PC-3 (cell line): ENCODE measurements around the gene GRB10. TPM values are rescaled to one million over a fixed set of nuclear protein-coding genes. Genes with fewer than 3 reads are reported as not detected.
"Not testable (repeated sequence)": the region's sequence is repeated elsewhere in the genome, so short reads cannot be mapped to it uniquely, and the experiment has no call there.

Experiments used
- ATAC-seq: fragments of 200-7000 bp; cut with Tn5 transposase; 2 replicates; pipeline ENCODE4 v1.9.1; 2020; ENCODE audit warnings: mild to moderate bottlenecking, moderate library complexity
- BruUV-seq: library from RNA; stranded (reverse); fragments of 400-500 nt; replicated peaks from 2 replicates; lab custom pipeline; 2021; lab: Mats Ljungman, UMichigan
- CTCF ChIA-PET: fragments of 300-600 bp; sonication (Branson Sonifier 250); formaldehyde crosslinking; loops from one replicate; lab custom pipeline; 2022; ENCODE audit warnings: antibody characterized with exemption; lab: Charles Lee
- POLR2A ChIA-PET: fragments of 300-600 bp; sonication (Branson Sonifier 250); formaldehyde crosslinking; loops from one replicate; lab custom pipeline; 2022; ENCODE audit warnings: antibody characterized with exemption; ENCODE audit not compliant: unreplicated experiment; lab: Charles Lee
- DNase-seq: peaks from one replicate; pipeline ENCODE4 v3.0.0-alpha.2; 2015
- H2AFZ ChIP-seq: fragments of 300-600 bp; sonication (generic); 2 replicates; pipeline ENCODE4 v1.6.0; 2016; ENCODE audit warnings: antibody characterized with exemption, low read length
- H3F3A ChIP-seq: fragments of 300-600 bp; sonication (generic); one replicate; pipeline ENCODE4 v1.6.0; 2017; ENCODE audit warnings: antibody characterized with exemption, low read length, control low read depth, mild to moderate bottlenecking; ENCODE audit not compliant: unreplicated experiment
- H3K27ac ChIP-seq: fragments of 300-600 bp; sonication (generic); 2 replicates; pipeline ENCODE4 v1.5.1; 2016; ENCODE audit warnings: mild to moderate bottlenecking, low read length
- H3K27me3 ChIP-seq: fragments of 300-600 bp; sonication (generic); 2 replicates; pipeline ENCODE4 v1.6.1; 2016; ENCODE audit warnings: low read length, mixed read lengths
- H3K36me3 ChIP-seq: fragments of 300-600 bp; sonication (generic); 2 replicates; pipeline ENCODE4 v1.6.1; 2016; ENCODE audit warnings: low read depth, mixed run types, low read length, mixed read lengths
- H3K4me1 ChIP-seq: fragments of 300-600 bp; sonication (generic); 2 replicates; pipeline ENCODE4 v1.5.1; 2016; ENCODE audit warnings: low read length; ENCODE audit not compliant: insufficient read depth
- H3K4me2 ChIP-seq: fragments of 300-600 bp; sonication (generic); 2 replicates; pipeline ENCODE4 v1.6.0; 2016; ENCODE audit warnings: low read length
- H3K4me3 ChIP-seq: fragments of 300-600 bp; sonication (generic); 2 replicates; pipeline ENCODE4 v1.5.1; 2016; ENCODE audit warnings: mild to moderate bottlenecking, low read length, mixed read lengths
- H3K79me2 ChIP-seq: fragments of 300-600 bp; sonication (generic); 2 replicates; pipeline ENCODE4 v1.6.1; 2017; ENCODE audit warnings: low read length, mixed read lengths
- H3K9ac ChIP-seq: fragments of 300-600 bp; sonication (generic); 2 replicates; pipeline ENCODE4 v1.6.0; 2016; ENCODE audit warnings: mild to moderate bottlenecking, low read length
- H3K9me2 ChIP-seq: fragments of 300-600 bp; sonication (generic); replicated peaks from 2 replicates; pipeline ENCODE4 v1.6.1; 2016; ENCODE audit warnings: mixed run types, low read length, mixed read lengths
- H3K9me3 ChIP-seq: fragments of 300-600 bp; sonication (generic); 2 replicates; pipeline ENCODE4 v1.6.1; 2016; ENCODE audit warnings: low read length, mixed read lengths
- H4K20me1 ChIP-seq: fragments of 300-600 bp; sonication (generic); 2 replicates; pipeline ENCODE4 v1.6.1; 2016; ENCODE audit warnings: low read length, mixed read lengths
- EZH2 ChIP-seq: fragments of 300-600 bp; sonication (generic); IDR thresholded peaks from one replicate; pipeline ENCODE4 v1.6.1; 2017; ENCODE audit warnings: antibody characterized with exemption, mild to moderate bottlenecking, low read length; ENCODE audit not compliant: unreplicated experiment
- EZH2phosphoT487 ChIP-seq: fragments of 300-600 bp; sonication (generic); IDR thresholded peaks from 2 replicates; pipeline ENCODE4 v1.6.1; 2018; ENCODE audit warnings: mild to moderate bottlenecking, antibody characterized with exemption, low read length, borderline replicate concordance
- intact Hi-C: fragments of 100-400 bp; cut with micrococcal nuclease; formaldehyde crosslinking; loops from 2 replicates; pipeline ENCODE4 v1.9.0; 2023
- total RNA-seq: library from RNA; depleted of rRNA; stranded (reverse); fragments of >200 nt; gene quantifications from 2 replicates; pipeline ENCODE4 v1.2.3, GENCODE V29; 2014
- TF ChIP-seq, protein P1 (sequence below): fragments of 300-600 bp; sonication (generic); conservative IDR thresholded peaks from 2 replicates; pipeline ENCODE4 v1.5.1; 2017; ENCODE audit warnings: antibody characterized with exemption, low read depth, mild to moderate bottlenecking, low read length

The GRB10 gene
- total RNA-seq, 1 experiment from 2014 or later = 61.3 TPM

DNA sequence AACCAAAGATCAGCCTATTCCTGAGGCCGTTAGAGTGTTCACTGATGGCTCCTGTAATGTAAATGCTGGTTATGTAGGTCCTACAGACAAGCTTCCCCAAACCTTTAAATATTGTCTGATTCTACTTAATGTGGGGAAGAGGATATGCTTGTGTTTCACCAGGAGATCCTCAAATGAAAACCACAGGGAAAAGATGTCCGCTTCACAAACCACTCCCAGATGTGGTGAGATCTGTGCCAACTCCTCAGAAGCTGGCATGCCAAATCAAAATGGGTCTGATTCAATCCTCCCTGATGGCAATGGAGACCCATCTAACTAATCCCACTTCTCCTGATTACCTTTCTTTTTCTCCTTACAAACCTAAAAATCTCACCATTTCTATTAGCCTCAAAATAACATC, 202.0 kb downstream of the GRB10 start:
- intact Hi-C loops, H3K9ac ChIP-seq, H3K79me2 ChIP-seq, H3F3A ChIP-seq, H4K20me1 ChIP-seq, H3K27me3 ChIP-seq, H3K9me3 ChIP-seq, H3K4me1 ChIP-seq, H3K36me3 ChIP-seq, CTCF ChIA-PET, H3K9me2 ChIP-seq, H3K4me3 ChIP-seq, H3K27ac ChIP-seq, H2AFZ ChIP-seq, ATAC-seq, DNase-seq, BruUV-seq, POLR2A ChIA-PET, H3K4me2 ChIP-seq: not testable (repeated sequence)

DNA sequence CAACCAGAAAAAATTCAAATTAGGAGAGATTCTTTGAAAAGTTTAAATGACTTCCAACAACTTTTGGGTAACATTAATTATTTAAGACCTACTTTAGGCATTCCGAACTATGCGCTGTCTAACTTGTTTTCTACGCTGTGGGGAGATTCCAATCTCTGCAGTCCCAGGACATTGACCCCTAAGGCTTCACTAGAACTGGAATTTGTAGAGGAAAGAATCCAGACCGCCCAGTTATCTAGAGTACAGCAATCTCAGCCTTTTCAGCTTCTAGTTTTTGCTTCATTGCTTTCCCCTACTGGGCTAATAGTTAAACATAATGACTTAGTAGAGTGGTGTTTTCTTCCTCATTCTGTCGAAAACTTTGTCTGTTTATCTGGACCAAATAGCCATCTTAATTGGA, 202.6 kb downstream of the GRB10 start:
- ATAC-seq (no peak), DNase-seq (no peak)
- no peaks in the 10 kb centered on the region for H3K9me2 ChIP-seq
- H2AFZ ChIP-seq = no peak overlapping the region
- no peaks in the 10 kb centered on the region for H3K4me1 ChIP-seq
- H3K9ac ChIP-seq = no peak overlapping the region
- H3K4me2 ChIP-seq = no peak overlapping the region
- no peaks in the 10 kb centered on the region for H3K79me2 ChIP-seq
- no peak overlapping the region for H3K4me3 ChIP-seq
- CTCF ChIA-PET = no interaction called here
- no peaks in the 10 kb centered on the region for H4K20me1 ChIP-seq
- POLR2A ChIA-PET = no interaction called here
- H3K36me3 ChIP-seq = no peaks in the 10 kb centered on the region
- no peak overlapping the region for H3K27ac ChIP-seq
- H3K9me3 ChIP-seq = 0 out of 2 replicates have a peak, but pooled peaks cover 5% of the 10 kb centered on the region
- TF ChIP-seq EZH2 (no peak), EZH2phosphoT487 (no peak)
- TF ChIP-seq, protein P1, sequence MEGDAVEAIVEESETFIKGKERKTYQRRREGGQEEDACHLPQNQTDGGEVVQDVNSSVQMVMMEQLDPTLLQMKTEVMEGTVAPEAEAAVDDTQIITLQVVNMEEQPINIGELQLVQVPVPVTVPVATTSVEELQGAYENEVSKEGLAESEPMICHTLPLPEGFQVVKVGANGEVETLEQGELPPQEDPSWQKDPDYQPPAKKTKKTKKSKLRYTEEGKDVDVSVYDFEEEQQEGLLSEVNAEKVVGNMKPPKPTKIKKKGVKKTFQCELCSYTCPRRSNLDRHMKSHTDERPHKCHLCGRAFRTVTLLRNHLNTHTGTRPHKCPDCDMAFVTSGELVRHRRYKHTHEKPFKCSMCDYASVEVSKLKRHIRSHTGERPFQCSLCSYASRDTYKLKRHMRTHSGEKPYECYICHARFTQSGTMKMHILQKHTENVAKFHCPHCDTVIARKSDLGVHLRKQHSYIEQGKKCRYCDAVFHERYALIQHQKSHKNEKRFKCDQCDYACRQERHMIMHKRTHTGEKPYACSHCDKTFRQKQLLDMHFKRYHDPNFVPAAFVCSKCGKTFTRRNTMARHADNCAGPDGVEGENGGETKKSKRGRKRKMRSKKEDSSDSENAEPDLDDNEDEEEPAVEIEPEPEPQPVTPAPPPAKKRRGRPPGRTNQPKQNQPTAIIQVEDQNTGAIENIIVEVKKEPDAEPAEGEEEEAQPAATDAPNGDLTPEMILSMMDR = no peak
- H3K27me3 ChIP-seq = 0 out of 2 replicates have a peak, but pooled peaks cover 5% of the 10 kb centered on the region
- intact Hi-C loops = no loop called here
- H3F3A ChIP-seq = no peaks in the 10 kb centered on the region
- no TSS peak for BruUV-seq

DNA sequence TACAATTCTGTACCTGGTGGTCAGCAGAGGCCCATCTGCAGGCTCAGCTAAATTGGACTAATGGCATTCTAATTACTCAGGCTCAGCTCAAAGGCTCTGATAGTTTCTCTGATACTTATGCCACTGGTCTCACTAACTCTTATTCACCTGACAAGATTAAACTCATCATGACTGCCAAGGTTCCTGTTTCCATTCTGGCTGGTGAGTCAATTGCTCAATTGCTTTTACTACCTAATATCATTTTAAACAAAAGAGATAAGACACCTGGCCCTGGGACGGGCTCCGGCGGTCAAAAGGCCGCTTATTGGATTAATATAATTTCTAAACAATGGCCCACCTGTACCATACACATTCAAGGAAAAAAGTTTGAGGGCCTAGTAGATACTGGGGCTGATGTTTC, 204.6 kb downstream of the GRB10 start:
- DNase-seq, H4K20me1 ChIP-seq, intact Hi-C loops, H2AFZ ChIP-seq, H3K9me3 ChIP-seq, H3K79me2 ChIP-seq, H3K9me2 ChIP-seq, ATAC-seq, POLR2A ChIA-PET, H3K4me3 ChIP-seq, H3K4me1 ChIP-seq, H3K27me3 ChIP-seq, H3F3A ChIP-seq, H3K27ac ChIP-seq, H3K36me3 ChIP-seq, H3K4me2 ChIP-seq, BruUV-seq, H3K9ac ChIP-seq: not testable (repeated sequence)
- CTCF ChIA-PET = interaction anchor here (0.6 kb wide), 1 partner anchor 60 kb away, joined by 3 read pairs; no protein-coding TSS in a partner anchor

DNA sequence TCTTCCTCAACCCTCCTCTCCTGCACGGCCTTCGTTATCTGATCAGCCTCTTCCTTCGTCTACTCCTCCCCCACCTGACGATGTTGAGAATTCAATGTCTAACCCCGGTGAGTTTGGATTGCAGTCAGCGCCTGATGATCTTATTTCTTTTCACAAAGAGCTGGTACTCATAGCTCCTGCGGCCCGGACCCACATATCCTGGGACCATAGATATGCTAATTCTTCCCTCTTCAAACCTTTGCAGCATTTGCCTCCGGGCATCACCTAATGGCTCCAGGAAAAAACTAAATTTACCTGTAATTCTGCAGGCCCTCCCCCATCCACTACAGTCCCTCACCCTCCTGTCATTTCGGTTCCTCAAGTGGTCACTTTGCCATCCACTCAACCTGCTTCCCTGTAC, 205.1 kb downstream of the GRB10 start:
- TF ChIP-seq EZH2 (no peak), EZH2phosphoT487 (no peak)
- TF ChIP-seq, protein P1 = no peak
- Histone ChIP-seq H3K4me3 (no peak overlapping the region), H3K27ac (no peak overlapping the region), H3K9me3 (no peaks in the 10 kb centered on the region), H3K4me1 (no peaks in the 10 kb centered on the region), H3K36me3 (no peaks in the 10 kb centered on the region), H3K9me2 (no peaks in the 10 kb centered on the region), H3K9ac (no peak overlapping the region), H3K27me3 (0 out of 2 replicates have a peak, but pooled peaks cover 5% of the 10 kb centered on the region), H3K79me2 (no peaks in the 10 kb centered on the region), H4K20me1 (no peaks in the 10 kb centered on the region), H3K4me2 (no peak overlapping the region), H2AFZ (no peak overlapping the region), H3F3A (no peaks in the 10 kb centered on the region)
- POLR2A ChIA-PET = no interaction called here
- no peak for DNase-seq
- CTCF ChIA-PET = interaction anchor here (0.6 kb wide), 1 partner anchor 60 kb away, joined by 3 read pairs; no protein-coding TSS in a partner anchor
- no peak for ATAC-seq
- no TSS peak for BruUV-seq
- intact Hi-C loops = no loop called here

DNA sequence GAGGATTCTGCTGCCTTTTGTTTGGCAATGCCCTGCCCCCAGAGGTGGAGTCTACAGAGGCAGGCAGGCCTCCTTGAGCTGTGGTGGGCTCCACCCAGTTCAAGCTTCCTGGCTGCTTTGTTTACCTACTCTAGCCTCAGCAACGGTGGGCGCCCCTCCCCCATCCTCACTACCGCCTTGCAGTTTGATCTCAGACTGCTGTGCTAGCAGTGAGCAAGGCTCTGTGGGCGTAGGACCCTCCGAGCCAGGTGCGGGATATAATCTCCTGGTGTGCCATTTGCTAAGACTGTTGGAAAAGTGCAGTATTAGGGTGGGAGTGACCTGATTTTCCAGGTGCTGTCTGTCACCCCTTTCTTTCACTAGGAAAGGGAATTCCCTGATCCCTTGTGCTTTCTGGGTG, 206.3 kb downstream of the GRB10 start:
- CTCF ChIA-PET, H3K9me2 ChIP-seq, H3K4me1 ChIP-seq, H4K20me1 ChIP-seq, H3K79me2 ChIP-seq, H3K4me3 ChIP-seq, POLR2A ChIA-PET, H2AFZ ChIP-seq, H3K4me2 ChIP-seq, ATAC-seq, H3K27ac ChIP-seq, intact Hi-C loops, BruUV-seq, H3K9ac ChIP-seq, H3K27me3 ChIP-seq, H3K9me3 ChIP-seq, H3F3A ChIP-seq, H3K36me3 ChIP-seq, DNase-seq: not testable (repeated sequence)
